HCT116 (cell line): Measurements from ENCODE around the gene PLCH2. TPM values are rescaled to one million over a fixed set of nuclear protein-coding genes. Genes with fewer than 3 reads are reported as not detected.

Experiments used
- ATAC-seq: fragments of 200-7000 bp; cut with Tn5 transposase; 2 replicates; pipeline ENCODE4 v1.9.1; 2020; ENCODE audit warnings: mild to moderate bottlenecking, moderate library complexity
- BruUV-seq: library from RNA; stranded (reverse); fragments of 400-500 nt; replicated peaks from 2 replicates; lab custom pipeline; 2021; lab: Mats Ljungman, UMichigan
- CTCF ChIA-PET: fragments of 300-600 bp; sonication (Branson Sonifier 250); formaldehyde crosslinking; loops from one replicate; lab custom pipeline; 2021; ENCODE audit warnings: antibody characterized with exemption; lab: Charles Lee
- POLR2A ChIA-PET: fragments of 300-600, 350-600 bp; sonication (Branson Sonifier 250); formaldehyde crosslinking; loops from one replicate; lab custom pipeline; 2021; ENCODE audit warnings: antibody characterized with exemption; lab: Charles Lee
- RAD21 ChIA-PET, 2 experiments: fragments of 300-600 bp; sonication (Branson Sonifier 250); formaldehyde crosslinking; loops; one replicate each; lab custom pipeline; 2023; ENCODE audit warnings: low total read pairs in 2 of 2; ENCODE audit not compliant: uncharacterized antibody in 2 of 2, unreplicated experiment in 2 of 2, low non-redundant PET in 1 of 2; lab: Charles Lee
- DNase-seq: peaks from one replicate; pipeline ENCODE4 v3.0.0-alpha.2; 2010; ENCODE audit warnings: low read depth, low spot score
- H2AFZ ChIP-seq: fragments of 200-600 bp; shearing (Covaris generic), sonication (generic); 2 replicates; pipeline ENCODE4 v1.6.1; 2017; ENCODE audit warnings: low read depth, mixed run types, mixed read lengths, antibody characterized with exemption, low read length; ENCODE audit not compliant: poor library complexity, severe bottlenecking
- H3K27ac ChIP-seq: 2 replicates; pipeline ENCODE4 v1.5.1; 2012; ENCODE audit warnings: low read depth, low read length
- H3K27me3 ChIP-seq: fragments of 200-600 bp; sonication (generic); 2 replicates; pipeline ENCODE4 v1.6.1; 2016; ENCODE audit warnings: mixed run types, low read length, mixed read lengths; ENCODE audit not compliant: insufficient read depth
- H3K36me3 ChIP-seq, 2 experiments: fragments of 200-500 bp in 1 of 2; fragments of 200-600 bp in 1 of 2; sonication (Bioruptor generic) in 1 of 2; sonication (generic) in 1 of 2; 2 replicates each; pipeline versions ENCODE4 v1.5.1 to v1.6.1; 2014 to 2016; ENCODE audit warnings: low read length in 2 of 2, inconsistent platforms in 1 of 2, mixed read lengths in 1 of 2, mixed run types in 1 of 2; ENCODE audit not compliant: insufficient read depth in 2 of 2, control insufficient read depth in 1 of 2
- H3K4me1 ChIP-seq, 2 experiments: fragments of 200-600 bp in 1 of 2; sonication (generic) in 1 of 2; 2 replicates each; pipeline versions ENCODE4 v1.5.1 to v1.6.1; 2012 to 2017; ENCODE audit warnings: low read length in 2 of 2, inconsistent platforms in 1 of 2, mild to moderate bottlenecking in 1 of 2, mixed read lengths in 1 of 2, mixed run types in 1 of 2, moderate library complexity in 1 of 2; ENCODE audit not compliant: insufficient read depth in 2 of 2, control insufficient read depth in 1 of 2
- H3K4me2 ChIP-seq: fragments of 200-600 bp; sonication (generic); 2 replicates; pipeline ENCODE4 v1.6.1; 2017; ENCODE audit warnings: mixed run types, low read length, mixed read lengths
- H3K4me3 ChIP-seq, 2 experiments: fragments of 200-600 bp in 1 of 2; sonication (generic) in 1 of 2; replicated peaks in 1 of 2; 2 replicates each; pipeline ENCODE4 v1.5.1; 2011 to 2016; ENCODE audit warnings: low read length in 2 of 2, control low read depth in 1 of 2, low read depth in 1 of 2, mild to moderate bottlenecking in 1 of 2, mixed read lengths in 1 of 2, mixed run types in 1 of 2
- H3K79me2 ChIP-seq: fragments of 200-600 bp; sonication (generic); 2 replicates; pipeline ENCODE4 v1.6.1; 2017; ENCODE audit warnings: mild to moderate bottlenecking, mixed run types, low read length, moderate library complexity, mixed read lengths; ENCODE audit not compliant: insufficient read depth
- H3K9ac ChIP-seq: fragments of 200-600 bp; sonication (generic); 2 replicates; pipeline ENCODE4 v1.6.1; 2016; ENCODE audit warnings: low read length, mixed read lengths
- H3K9me2 ChIP-seq: fragments of 200-600 bp; sonication (generic), shearing (Covaris generic); 2 replicates; pipeline ENCODE4 v1.6.1; 2017; ENCODE audit warnings: mixed run types, mild to moderate bottlenecking, moderate library complexity; ENCODE audit not compliant: insufficient read depth
- H3K9me3 ChIP-seq, 2 experiments: fragments of 200-500 bp in 1 of 2; fragments of 200-600 bp in 1 of 2; sonication (Bioruptor generic) in 1 of 2; sonication (generic) in 1 of 2; 2 replicates each; pipeline ENCODE4 v1.6.1; 2014 to 2017; ENCODE audit warnings: low read length in 2 of 2, mixed read lengths in 2 of 2, inconsistent platforms in 1 of 2, low read depth in 1 of 2, mild to moderate bottlenecking in 1 of 2, mixed run types in 1 of 2, moderate library complexity in 1 of 2; ENCODE audit not compliant: control insufficient read depth in 1 of 2, insufficient read depth in 1 of 2
- H4K20me1 ChIP-seq: fragments of 200-600 bp; sonication (generic), shearing (Covaris generic); 2 replicates; pipeline ENCODE4 v1.6.1; 2017; ENCODE audit warnings: mixed run types, mild to moderate bottlenecking, moderate library complexity; ENCODE audit not compliant: insufficient read depth
- CEBPB ChIP-seq: IDR thresholded peaks from 2 replicates; pipeline ENCODE4 v1.6.1; 2012; ENCODE audit warnings: low read depth
- EZH2 ChIP-seq: fragments of 200-600 bp; sonication (generic); IDR thresholded peaks from 2 replicates; pipeline ENCODE4 v1.6.1; 2017; ENCODE audit warnings: antibody characterized with exemption, mixed run types
- FOSL1 ChIP-seq: IDR thresholded peaks from 2 replicates; pipeline ENCODE4 v1.6.1; 2012; ENCODE audit warnings: low read depth
- JUND ChIP-seq: IDR thresholded peaks from 2 replicates; pipeline ENCODE4 v1.6.1; 2012
- POLR2A ChIP-seq: IDR thresholded peaks from 2 replicates; pipeline ENCODE4 v1.7.0; 2011; ENCODE audit warnings: borderline replicate concordance; ENCODE audit not compliant: insufficient read depth, insufficient read length; ENCODE audit errors: extremely low read depth
- POLR2AphosphoS5 ChIP-seq: IDR thresholded peaks from 2 replicates; pipeline ENCODE4 v1.6.1; 2011; ENCODE audit warnings: mild to moderate bottlenecking, low read depth, low read length, moderate library complexity
- SIN3A ChIP-seq: IDR thresholded peaks from 2 replicates; pipeline ENCODE4 v1.6.1; 2012; ENCODE audit warnings: low read depth
- YY1 ChIP-seq: IDR thresholded peaks from 2 replicates; pipeline ENCODE4 v1.6.1; 2011; ENCODE audit warnings: low read length, low read depth, moderate library complexity, mild to moderate bottlenecking; ENCODE audit not compliant: insufficient replicate concordance; ENCODE audit errors: extremely low read depth
- ZNF274 ChIP-seq: fragments of 200-500 bp; sonication (Bioruptor generic); IDR thresholded peaks from 2 replicates; pipeline ENCODE4 v1.6.1; 2014; ENCODE audit warnings: mild to moderate bottlenecking, low read depth, low read length, inconsistent platforms
- intact Hi-C: fragments of 100-400 bp; cut with micrococcal nuclease; formaldehyde crosslinking; loops from 2 replicates; pipeline ENCODE4 v1.10.0; 2022
- total RNA-seq: library from RNA; stranded (reverse); gene quantifications from one replicate; pipeline ENCODE4 v1.2.1, GENCODE V29; 2021; ENCODE audit not compliant: unreplicated experiment
- TF ChIP-seq, protein P1 (sequence below): IDR thresholded peaks from 2 replicates; pipeline ENCODE4 v1.6.1; 2011; ENCODE audit warnings: mild to moderate bottlenecking, low read length, moderate library complexity; ENCODE audit not compliant: insufficient replicate concordance; ENCODE audit errors: extremely low read depth
- TF ChIP-seq, protein P2 (sequence below): IDR thresholded peaks from 2 replicates; pipeline ENCODE4 v1.6.1; 2012
- TF ChIP-seq, protein P3 (sequence below): IDR thresholded peaks from 2 replicates; pipeline ENCODE4 v1.6.1; 2012

The PLCH2 gene
- total RNA-seq, 1 experiment from 2014 or later, result 2.0 TPM

DNA sequence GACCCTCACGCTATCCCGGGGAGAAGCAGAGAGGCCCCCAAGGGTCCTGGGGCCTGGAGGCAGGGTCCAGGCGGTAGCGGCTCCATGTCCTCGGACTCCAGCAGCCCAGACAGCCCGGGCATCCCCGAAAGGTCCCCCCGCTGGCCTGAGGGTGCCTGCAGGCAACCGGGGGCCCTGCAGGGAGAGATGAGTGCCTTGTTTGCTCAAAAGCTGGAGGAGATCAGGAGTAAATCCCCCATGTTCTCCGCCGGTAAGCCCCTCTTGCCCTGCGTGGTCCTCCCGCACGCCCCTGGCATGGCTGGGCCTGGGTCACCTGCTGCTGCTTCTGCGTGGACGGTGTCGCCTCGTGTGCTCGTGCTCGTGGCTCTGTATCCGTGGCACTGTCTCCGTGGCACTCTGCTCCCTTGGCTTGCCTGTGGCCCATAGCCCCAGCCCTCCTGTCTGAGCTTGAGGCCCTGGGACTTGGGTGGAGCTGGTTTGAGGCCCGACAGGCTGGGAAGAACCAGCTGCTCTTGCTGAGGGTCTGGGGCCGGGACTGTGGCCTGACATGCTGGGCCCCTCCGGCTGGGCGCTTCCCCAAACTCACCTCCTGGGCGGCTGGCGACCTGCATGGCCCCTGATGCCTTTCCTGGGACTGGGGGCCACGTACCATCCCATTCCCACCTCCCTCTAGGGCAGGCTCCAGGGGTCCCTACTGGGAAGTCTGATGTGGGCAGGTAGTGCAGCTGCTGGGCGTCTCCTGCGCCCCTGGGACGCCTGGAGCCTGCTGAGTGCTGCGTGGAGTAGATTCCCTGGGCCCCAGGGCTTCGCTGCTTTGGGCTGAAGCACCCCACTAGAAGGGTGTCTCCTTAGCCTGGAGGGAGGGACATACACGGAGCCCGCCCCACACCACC, 26.8 kb downstream of the PLCH2 start:
- H3K27ac ChIP-seq, result no peak overlapping the region
- ATAC-seq, result no peak
- no peaks in the 10 kb centered on the region; a peak in 1 of 4 replicates for H3K36me3 ChIP-seq
- DNase-seq, result no peak
- RAD21 ChIA-PET, result no interaction called here
- no peaks in the 10 kb centered on the region for H3K79me2 ChIP-seq
- no peaks in the 10 kb centered on the region; a peak in 1 of 4 replicates for H3K4me1 ChIP-seq
- POLR2A ChIA-PET, result no interaction called here
- H3K9ac ChIP-seq, result no peak overlapping the region
- no peaks in the 10 kb centered on the region for H3K9me2 ChIP-seq
- no peak overlapping the region for H3K4me2 ChIP-seq
- TF ChIP-seq FOSL1 (no peak), CEBPB (no peak), SIN3A (no peak), ZNF274 (no peak), JUND (no peak), YY1 (no peak), POLR2AphosphoS5 (no peak), EZH2 (no peak), POLR2A (no peak)
- TF ChIP-seq, protein P1, sequence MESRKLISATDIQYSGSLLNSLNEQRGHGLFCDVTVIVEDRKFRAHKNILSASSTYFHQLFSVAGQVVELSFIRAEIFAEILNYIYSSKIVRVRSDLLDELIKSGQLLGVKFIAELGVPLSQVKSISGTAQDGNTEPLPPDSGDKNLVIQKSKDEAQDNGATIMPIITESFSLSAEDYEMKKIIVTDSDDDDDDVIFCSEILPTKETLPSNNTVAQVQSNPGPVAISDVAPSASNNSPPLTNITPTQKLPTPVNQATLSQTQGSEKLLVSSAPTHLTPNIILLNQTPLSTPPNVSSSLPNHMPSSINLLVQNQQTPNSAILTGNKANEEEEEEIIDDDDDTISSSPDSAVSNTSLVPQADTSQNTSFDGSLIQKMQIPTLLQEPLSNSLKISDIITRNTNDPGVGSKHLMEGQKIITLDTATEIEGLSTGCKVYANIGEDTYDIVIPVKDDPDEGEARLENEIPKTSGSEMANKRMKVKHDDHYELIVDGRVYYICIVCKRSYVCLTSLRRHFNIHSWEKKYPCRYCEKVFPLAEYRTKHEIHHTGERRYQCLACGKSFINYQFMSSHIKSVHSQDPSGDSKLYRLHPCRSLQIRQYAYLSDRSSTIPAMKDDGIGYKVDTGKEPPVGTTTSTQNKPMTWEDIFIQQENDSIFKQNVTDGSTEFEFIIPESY, result no peak
- TF ChIP-seq, protein P2, sequence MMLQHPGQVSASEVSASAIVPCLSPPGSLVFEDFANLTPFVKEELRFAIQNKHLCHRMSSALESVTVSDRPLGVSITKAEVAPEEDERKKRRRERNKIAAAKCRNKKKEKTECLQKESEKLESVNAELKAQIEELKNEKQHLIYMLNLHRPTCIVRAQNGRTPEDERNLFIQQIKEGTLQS, result no peak
- TF ChIP-seq, protein P3, sequence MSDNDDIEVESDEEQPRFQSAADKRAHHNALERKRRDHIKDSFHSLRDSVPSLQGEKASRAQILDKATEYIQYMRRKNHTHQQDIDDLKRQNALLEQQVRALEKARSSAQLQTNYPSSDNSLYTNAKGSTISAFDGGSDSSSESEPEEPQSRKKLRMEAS, result no peak
- CTCF ChIA-PET, result no interaction called here
- intact Hi-C loops, result no loop called here
- no peak overlapping the region for H2AFZ ChIP-seq
- no peaks in the 10 kb centered on the region for H3K27me3 ChIP-seq
- no TSS peak for BruUV-seq
- H4K20me1 ChIP-seq, result no peaks in the 10 kb centered on the region
- H3K9me3 ChIP-seq, result no peaks in the 10 kb centered on the region
- H3K4me3 ChIP-seq, result no peak overlapping the region
